OCI-LY7 (cell line): Measurements from ENCODE around the gene PPCDC.

Source experiments
- EZH2phosphoT487 ChIP-seq: fragments of 200-600 bp; sonication (generic); IDR thresholded peaks from 2 replicates; pipeline ENCODE4 v1.6.1; 2018; ENCODE audit warnings: low read depth, borderline replicate concordance, mild to moderate bottlenecking, mixed run types, antibody characterized with exemption, low read length, moderate library complexity, mixed read lengths
- TF ChIP-seq, protein P1 (sequence below): fragments of 200-600 bp; sonication (generic); conservative IDR thresholded peaks from 2 replicates; pipeline ENCODE4 v1.5.1; 2014; ENCODE audit warnings: mild to moderate bottlenecking, antibody characterized with exemption, low read length, moderate library complexity, mixed read lengths

- TF ChIP-seq, protein P1, sequence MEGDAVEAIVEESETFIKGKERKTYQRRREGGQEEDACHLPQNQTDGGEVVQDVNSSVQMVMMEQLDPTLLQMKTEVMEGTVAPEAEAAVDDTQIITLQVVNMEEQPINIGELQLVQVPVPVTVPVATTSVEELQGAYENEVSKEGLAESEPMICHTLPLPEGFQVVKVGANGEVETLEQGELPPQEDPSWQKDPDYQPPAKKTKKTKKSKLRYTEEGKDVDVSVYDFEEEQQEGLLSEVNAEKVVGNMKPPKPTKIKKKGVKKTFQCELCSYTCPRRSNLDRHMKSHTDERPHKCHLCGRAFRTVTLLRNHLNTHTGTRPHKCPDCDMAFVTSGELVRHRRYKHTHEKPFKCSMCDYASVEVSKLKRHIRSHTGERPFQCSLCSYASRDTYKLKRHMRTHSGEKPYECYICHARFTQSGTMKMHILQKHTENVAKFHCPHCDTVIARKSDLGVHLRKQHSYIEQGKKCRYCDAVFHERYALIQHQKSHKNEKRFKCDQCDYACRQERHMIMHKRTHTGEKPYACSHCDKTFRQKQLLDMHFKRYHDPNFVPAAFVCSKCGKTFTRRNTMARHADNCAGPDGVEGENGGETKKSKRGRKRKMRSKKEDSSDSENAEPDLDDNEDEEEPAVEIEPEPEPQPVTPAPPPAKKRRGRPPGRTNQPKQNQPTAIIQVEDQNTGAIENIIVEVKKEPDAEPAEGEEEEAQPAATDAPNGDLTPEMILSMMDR = no peak
- no peak for TF ChIP-seq EZH2phosphoT487
These were observed 42.6 kb downstream of the PPCDC start for GRCh38 chr15:75065851-75066509.
